ENCODE measurements around the gene HAUS6. TPM values are rescaled to one million over a fixed set of nuclear protein-coding genes. Genes with fewer than 3 reads are reported as not detected.

HAUS6 gene
- total and polyA plus RNA-seq, 2 of the 13 experiments (the other 11 are each of a cell fraction or from before 2014, with no cell fraction given), result 9.8 to 31.1 TPM

DNA sequence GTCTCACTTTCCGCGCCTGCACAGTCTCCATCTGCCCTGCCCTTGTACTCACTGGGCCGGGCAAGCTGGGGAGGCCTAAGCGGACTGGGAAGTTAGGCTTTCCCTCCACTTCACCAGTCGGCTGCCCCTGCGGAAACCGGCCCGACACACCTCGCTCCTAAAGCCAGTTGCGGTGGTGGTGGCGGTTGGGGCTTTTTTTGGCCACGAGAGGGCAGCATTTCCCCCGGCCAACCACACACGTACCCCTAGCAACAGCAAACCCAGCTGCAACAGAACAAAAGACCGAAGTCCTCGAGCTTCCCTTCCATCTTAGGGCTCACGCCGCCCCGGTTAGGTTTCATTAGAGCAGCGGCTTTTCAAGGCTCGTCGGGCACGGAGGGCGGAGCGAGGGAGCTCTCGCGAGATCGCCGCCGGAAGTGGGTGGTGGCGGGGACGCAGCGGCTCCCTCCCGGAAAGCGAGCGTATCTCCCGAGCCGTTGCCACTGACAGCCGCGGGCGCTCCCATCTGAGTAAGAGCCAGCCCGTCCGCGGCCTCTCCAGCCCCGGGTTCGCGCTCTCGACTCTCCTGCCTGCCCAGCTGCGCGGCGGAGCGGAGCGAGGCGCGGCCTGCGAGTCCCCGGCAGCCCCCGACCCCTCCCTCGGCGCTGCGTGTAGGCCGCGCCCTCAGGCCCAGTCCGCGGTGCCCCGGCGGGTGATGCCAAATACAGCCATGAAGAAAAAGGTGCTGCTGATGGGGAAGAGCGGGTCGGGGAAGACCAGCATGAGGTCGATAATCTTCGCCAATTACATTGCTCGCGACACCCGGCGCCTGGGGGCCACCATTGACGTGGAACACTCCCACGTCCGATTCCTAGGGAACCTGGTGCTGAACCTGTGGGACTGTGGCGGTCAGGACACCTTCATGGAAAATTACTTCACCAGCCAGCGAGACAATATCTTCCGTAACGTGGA lies 53.5 kb downstream of the HAUS6 start, which contains the start of gene RRAGA (continued):
- TF ChIP-seq, protein P1, sequence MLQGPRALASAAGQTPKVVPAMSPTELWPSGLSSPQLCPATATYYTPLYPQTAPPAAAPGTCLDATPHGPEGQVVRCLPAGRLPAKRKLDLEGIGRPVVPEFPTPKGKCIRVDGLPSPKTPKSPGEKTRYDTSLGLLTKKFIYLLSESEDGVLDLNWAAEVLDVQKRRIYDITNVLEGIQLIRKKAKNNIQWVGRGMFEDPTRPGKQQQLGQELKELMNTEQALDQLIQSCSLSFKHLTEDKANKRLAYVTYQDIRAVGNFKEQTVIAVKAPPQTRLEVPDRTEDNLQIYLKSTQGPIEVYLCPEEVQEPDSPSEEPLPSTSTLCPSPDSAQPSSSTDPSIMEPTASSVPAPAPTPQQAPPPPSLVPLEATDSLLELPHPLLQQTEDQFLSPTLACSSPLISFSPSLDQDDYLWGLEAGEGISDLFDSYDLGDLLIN (CRISPR knock-in tag; IDR thresholded peaks at IDR 0.05; ENCODE audit: borderline replicate concordance), result peak; percentile 47; the same call in 1 of the 2 replicates
- TF ChIP-seq HOXA7 (CRISPR knock-in tag; IDR thresholded peaks at IDR 0.05) (no peak), CCDC6 (CRISPR knock-in tag; IDR thresholded peaks at IDR 0.05) (peak; percentile 87; the same call in 1 of the 2 replicates), ZNF292 (CRISPR knock-in tag; IDR thresholded peaks at IDR 0.05; ENCODE audit: borderline replicate concordance, low read depth) (peak; percentile 73; the same call in 1 of the 2 replicates), ZNF20 (CRISPR knock-in tag; IDR thresholded peaks at IDR 0.05) (peak; percentile 44; the same call in 1 of the 2 replicates), ZSCAN29 (CRISPR knock-in tag; conservative IDR thresholded peaks at IDR 0.05) (0 out of 2 replicates have a peak, but pooled peaks have one; percentile 81), ONECUT2 (CRISPR knock-in tag; IDR thresholded peaks at IDR 0.05) (no peak), KLF6 (CRISPR knock-in tag; IDR thresholded peaks at IDR 0.05) (peak; percentile 87; the same call in 1 of the 2 replicates), SRSF9 (IDR thresholded peaks at IDR 0.05; ENCODE audit: borderline replicate concordance, insufficient read depth, low read depth, low read length, poor library complexity, severe bottlenecking) (no peak), ZMYM3 (CRISPR knock-in tag; IDR thresholded peaks at IDR 0.05) (peak; percentile 80), SAP130 (CRISPR knock-in tag; IDR thresholded peaks at IDR 0.05; ENCODE audit: low read depth) (peak; percentile 95), ELF4 (CRISPR knock-in tag; IDR thresholded peaks at IDR 0.05; ENCODE audit: borderline replicate concordance) (no peak), ZNF234 (CRISPR knock-in tag; conservative IDR thresholded peaks at IDR 0.05) (peak; percentile 29; the same call in 1 of the 2 replicates), ZNF724P (CRISPR knock-in tag; IDR thresholded peaks at IDR 0.05; ENCODE audit: borderline replicate concordance) (no peak; the same call in 1 of the 2 replicates), ZNF225 (CRISPR knock-in tag; IDR thresholded peaks at IDR 0.05) (no peak; the same call in 1 of the 2 replicates), HNRNPLL (IDR thresholded peaks at IDR 0.05; ENCODE audit: low read depth, low read length, poor library complexity, severe bottlenecking) (peak; percentile 96)
- TF ChIP-seq, protein P2, sequence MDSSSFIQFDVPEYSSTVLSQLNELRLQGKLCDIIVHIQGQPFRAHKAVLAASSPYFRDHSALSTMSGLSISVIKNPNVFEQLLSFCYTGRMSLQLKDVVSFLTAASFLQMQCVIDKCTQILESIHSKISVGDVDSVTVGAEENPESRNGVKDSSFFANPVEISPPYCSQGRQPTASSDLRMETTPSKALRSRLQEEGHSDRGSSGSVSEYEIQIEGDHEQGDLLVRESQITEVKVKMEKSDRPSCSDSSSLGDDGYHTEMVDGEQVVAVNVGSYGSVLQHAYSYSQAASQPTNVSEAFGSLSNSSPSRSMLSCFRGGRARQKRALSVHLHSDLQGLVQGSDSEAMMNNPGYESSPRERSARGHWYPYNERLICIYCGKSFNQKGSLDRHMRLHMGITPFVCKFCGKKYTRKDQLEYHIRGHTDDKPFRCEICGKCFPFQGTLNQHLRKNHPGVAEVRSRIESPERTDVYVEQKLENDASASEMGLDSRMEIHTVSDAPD (CRISPR knock-in tag; IDR thresholded peaks at IDR 0.05), result peak; percentile 68; the same call in 1 of the 2 replicates
- TF ChIP-seq, protein P3, sequence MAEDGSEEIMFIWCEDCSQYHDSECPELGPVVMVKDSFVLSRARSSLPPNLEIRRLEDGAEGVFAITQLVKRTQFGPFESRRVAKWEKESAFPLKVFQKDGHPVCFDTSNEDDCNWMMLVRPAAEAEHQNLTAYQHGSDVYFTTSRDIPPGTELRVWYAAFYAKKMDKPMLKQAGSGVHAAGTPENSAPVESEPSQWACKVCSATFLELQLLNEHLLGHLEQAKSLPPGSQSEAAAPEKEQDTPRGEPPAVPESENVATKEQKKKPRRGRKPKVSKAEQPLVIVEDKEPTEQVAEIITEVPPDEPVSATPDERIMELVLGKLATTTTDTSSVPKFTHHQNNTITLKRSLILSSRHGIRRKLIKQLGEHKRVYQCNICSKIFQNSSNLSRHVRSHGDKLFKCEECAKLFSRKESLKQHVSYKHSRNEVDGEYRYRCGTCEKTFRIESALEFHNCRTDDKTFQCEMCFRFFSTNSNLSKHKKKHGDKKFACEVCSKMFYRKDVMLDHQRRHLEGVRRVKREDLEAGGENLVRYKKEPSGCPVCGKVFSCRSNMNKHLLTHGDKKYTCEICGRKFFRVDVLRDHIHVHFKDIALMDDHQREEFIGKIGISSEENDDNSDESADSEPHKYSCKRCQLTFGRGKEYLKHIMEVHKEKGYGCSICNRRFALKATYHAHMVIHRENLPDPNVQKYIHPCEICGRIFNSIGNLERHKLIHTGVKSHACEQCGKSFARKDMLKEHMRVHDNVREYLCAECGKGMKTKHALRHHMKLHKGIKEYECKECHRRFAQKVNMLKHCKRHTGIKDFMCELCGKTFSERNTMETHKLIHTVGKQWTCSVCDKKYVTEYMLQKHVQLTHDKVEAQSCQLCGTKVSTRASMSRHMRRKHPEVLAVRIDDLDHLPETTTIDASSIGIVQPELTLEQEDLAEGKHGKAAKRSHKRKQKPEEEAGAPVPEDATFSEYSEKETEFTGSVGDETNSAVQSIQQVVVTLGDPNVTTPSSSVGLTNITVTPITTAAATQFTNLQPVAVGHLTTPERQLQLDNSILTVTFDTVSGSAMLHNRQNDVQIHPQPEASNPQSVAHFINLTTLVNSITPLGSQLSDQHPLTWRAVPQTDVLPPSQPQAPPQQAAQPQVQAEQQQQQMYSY (CRISPR knock-in tag; IDR thresholded peaks at IDR 0.05), result peak; percentile 75; the same call in 1 of the 2 replicates
- TF ChIP-seq, protein P4, sequence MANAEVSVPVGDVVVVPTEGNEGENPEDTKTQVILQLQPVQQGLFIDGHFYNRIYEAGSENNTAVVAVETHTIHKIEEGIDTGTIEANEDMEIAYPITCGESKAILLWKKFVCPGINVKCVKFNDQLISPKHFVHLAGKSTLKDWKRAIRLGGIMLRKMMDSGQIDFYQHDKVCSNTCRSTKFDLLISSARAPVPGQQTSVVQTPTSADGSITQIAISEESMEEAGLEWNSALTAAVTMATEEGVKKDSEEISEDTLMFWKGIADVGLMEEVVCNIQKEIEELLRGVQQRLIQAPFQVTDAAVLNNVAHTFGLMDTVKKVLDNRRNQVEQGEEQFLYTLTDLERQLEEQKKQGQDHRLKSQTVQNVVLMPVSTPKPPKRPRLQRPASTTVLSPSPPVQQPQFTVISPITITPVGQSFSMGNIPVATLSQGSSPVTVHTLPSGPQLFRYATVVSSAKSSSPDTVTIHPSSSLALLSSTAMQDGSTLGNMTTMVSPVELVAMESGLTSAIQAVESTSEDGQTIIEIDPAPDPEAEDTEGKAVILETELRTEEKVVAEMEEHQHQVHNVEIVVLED (CRISPR knock-in tag; IDR thresholded peaks at IDR 0.05; ENCODE audit: borderline replicate concordance), result peak; percentile 85; the same call in 1 of the 2 replicates

All from HepG2 (cell line).